GM20000 (cell line): Measurements from ENCODE around the gene RTF1.

ENCODE experiments used
- DNase-seq: peaks from one replicate; pipeline ENCODE4 v3.0.0; 2012; ENCODE audit warnings: low spot score
- TF ChIP-seq, protein P1 (sequence below): IDR thresholded peaks from 2 replicates; pipeline ENCODE4 v1.5.1; 2012; ENCODE audit warnings: mild to moderate bottlenecking, control low read depth; ENCODE audit errors: extremely low read depth, missing control alignments

The RTF1 gene

DNA sequence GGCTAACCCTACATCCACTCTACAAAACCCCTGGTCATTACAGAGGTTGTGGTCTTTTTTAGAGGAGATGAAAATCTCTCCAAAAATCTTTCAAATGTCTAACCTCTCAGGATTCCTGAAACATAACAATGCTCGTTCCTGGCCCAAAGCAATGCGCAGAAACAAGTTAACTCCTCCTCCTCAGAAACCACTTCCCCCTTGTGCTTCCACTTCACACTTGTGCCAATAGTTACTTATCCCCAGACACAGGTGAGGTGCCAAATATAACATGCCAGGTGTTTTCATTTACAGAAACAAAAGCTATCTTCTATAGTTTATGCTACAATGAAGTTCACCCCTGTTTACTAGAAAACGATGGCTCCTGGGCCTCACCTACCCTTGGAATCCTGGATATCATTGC, 20.8 kb upstream of the RTF1 start:
- DNase-seq = no peak
- TF ChIP-seq, protein P1, sequence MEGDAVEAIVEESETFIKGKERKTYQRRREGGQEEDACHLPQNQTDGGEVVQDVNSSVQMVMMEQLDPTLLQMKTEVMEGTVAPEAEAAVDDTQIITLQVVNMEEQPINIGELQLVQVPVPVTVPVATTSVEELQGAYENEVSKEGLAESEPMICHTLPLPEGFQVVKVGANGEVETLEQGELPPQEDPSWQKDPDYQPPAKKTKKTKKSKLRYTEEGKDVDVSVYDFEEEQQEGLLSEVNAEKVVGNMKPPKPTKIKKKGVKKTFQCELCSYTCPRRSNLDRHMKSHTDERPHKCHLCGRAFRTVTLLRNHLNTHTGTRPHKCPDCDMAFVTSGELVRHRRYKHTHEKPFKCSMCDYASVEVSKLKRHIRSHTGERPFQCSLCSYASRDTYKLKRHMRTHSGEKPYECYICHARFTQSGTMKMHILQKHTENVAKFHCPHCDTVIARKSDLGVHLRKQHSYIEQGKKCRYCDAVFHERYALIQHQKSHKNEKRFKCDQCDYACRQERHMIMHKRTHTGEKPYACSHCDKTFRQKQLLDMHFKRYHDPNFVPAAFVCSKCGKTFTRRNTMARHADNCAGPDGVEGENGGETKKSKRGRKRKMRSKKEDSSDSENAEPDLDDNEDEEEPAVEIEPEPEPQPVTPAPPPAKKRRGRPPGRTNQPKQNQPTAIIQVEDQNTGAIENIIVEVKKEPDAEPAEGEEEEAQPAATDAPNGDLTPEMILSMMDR = no peak

DNA sequence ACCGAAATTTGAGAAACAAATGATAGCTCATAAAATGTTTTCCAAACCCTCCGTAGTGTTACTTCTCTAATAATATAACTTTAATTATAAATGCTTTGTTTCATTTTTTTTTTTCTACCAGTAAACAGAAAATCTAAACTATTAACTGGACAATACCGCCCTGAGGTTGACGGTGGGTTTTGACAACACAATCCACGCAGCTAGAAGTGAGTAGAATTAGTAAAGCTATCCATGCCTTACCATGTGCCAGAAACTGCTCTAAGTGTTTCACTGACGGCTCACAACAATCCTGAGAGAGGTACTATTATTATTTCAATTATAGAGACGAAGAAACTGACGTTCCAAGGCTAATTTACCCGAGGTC, 15.0 kb upstream of the RTF1 start:
- no peak for DNase-seq
- TF ChIP-seq, protein P1 = no peak

DNA sequence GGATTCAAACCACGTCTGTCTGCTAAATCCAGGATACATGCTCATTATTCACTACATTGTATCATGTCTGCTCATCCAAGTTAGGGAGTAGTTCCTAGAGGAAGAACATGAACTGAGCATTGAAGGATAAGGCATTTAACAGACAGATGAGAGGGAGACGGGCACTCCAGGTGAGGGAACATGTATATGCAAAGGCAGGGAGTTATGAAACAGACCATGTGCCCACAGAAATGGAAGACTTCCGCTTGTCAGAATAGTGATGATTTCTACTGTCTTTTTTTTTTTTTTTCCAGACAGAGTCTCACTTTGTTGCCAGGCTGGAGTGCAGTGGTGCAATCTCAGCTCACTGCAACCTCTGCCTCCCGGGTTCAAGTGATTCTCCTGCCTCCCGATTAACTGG, 9.6 kb upstream of the RTF1 start:
- TF ChIP-seq, protein P1 = no peak
- no peak for DNase-seq

DNA sequence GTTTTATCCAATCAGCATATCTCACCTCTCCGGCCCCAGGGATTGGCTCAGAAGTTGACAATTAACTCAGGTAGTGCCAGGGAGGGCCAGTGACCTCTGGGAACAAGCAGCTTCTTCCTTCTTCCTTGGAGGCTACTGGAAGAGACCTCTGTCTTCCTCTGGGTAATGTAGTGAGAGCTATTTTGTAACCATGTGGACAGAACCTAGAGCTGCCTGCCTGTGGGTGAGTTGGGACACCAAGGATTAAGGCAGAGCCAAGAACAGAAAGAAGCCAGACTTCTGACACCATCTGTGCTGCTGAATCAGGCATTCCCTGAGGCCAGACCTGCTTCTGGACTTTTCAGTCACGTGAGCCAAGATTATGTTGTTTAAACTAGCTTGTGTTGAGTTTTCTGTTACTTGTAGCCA, 8.7 kb upstream of the RTF1 start:
- TF ChIP-seq, protein P1 = no peak
- DNase-seq = no peak

DNA sequence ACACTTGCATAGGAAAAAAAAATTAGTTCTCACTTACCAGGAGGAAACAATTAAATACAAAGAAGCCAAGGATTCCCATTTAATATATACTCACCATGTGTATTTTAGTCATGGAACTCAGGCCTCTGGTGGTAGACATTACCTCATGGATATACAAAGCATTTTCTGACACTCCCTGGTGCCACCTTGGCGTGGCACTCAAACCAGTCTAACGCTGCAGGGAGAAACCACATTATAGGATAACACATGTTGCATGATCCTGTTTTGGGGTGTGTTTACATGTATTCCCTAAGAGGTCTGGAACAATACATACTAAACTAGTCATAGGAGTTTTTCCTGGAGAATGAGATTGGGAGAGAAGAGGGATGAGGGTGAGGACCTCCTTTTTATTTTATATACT, 5.9 kb upstream of the RTF1 start:
- DNase-seq = no peak
- TF ChIP-seq, protein P1 = no peak

DNA sequence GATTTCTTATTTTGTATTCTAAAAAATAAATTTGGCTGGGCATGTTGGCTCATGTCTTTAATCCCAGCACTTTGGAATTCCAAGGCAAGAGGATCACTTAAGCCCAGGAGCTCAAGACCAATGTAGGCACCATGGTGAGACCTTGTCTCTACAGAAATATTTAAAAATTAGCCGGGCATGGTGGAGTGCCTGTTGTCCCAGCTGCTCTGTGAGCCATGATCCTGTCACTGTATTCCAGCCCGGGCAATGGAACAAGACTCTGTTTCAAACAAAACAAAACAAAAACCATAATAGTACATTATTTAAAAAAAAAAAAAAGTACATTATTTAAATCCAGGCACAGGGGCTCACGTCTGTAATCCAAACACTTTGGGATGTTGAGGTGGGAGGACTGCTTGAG, 5.5 kb upstream of the RTF1 start:
- TF ChIP-seq, protein P1 = no peak
- no peak for DNase-seq

DNA sequence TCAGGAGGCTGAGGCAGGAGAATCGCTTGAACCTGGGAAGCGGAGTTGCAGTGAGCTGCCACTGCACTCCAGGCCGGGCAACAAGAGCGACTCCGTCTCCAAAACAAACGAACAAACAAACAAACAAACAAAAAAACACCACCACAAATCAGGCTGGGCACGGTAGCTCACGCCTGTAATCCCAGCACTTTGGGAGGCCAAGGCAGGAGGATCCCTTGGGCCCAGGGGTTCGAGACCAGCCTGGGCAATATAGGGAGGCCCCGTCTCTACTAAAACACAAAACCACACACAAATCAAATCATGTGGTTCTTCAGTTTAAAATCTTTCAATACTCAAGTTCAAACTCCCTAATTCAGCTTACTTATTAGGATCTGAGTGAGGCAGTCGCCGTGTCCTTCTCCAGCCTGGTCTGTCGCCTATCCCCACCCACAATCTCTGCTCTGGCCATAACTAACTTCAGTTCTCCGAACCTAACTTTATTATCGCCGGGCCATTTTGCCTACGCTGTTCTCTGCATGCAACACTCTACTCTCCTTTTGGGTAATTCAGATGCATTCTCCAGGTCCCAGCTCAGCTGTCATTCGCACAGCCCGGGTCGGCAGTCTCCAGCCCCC, 660 bp upstream of the RTF1 start:
- no peak for DNase-seq
- TF ChIP-seq, protein P1 = no peak
